NOMO-1 treated with DMSO at 0.1 percent for 48 hours (cell line): Measurements from ENCODE around the gene SEZ6.

ENCODE experiments used
- DNase-seq: peaks from one replicate; lab custom pipeline; 2025; ENCODE audit not compliant: unreplicated experiment; lab: John Stamatoyannopoulos, UW

SEZ6 gene, protein sequence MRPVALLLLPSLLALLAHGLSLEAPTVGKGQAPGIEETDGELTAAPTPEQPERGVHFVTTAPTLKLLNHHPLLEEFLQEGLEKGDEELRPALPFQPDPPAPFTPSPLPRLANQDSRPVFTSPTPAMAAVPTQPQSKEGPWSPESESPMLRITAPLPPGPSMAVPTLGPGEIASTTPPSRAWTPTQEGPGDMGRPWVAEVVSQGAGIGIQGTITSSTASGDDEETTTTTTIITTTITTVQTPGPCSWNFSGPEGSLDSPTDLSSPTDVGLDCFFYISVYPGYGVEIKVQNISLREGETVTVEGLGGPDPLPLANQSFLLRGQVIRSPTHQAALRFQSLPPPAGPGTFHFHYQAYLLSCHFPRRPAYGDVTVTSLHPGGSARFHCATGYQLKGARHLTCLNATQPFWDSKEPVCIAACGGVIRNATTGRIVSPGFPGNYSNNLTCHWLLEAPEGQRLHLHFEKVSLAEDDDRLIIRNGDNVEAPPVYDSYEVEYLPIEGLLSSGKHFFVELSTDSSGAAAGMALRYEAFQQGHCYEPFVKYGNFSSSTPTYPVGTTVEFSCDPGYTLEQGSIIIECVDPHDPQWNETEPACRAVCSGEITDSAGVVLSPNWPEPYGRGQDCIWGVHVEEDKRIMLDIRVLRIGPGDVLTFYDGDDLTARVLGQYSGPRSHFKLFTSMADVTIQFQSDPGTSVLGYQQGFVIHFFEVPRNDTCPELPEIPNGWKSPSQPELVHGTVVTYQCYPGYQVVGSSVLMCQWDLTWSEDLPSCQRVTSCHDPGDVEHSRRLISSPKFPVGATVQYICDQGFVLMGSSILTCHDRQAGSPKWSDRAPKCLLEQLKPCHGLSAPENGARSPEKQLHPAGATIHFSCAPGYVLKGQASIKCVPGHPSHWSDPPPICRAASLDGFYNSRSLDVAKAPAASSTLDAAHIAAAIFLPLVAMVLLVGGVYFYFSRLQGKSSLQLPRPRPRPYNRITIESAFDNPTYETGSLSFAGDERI

DNA sequence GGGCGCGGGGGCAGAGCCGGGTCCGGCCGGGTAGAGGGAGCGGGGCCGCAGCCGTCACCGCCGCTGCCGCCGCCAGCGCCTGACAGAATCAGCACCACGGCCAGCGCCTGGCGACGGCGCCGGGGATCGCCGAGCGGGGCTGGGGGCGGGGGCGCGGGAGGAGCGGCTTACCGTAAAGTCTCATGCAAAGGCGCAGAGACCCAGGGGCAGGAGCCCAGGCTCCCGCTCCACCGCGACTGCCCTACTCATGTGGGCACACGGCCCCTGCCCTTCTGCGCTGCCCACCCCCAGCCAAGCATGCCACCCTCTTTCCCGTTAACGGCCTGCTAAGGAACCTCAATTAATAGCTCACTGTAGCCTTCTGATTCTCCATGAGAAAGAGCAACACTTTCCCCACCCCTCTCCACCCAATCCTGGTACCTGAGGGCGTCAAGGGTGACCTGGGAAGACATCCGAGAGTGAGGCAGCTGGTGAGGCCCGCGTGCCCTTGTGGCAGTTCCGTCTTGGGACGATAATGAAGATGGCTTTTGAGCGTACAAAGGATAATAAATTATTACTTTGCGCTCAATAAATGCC is at the start of gene SEZ6:
Gene SEZ6 (minus strand): TSS at position 98 of the 576 bp plus-strand sequence. CDS start 164 bp downstream, outside the sequence.
- peak; percentile 46 for DNase-seq

DNA sequence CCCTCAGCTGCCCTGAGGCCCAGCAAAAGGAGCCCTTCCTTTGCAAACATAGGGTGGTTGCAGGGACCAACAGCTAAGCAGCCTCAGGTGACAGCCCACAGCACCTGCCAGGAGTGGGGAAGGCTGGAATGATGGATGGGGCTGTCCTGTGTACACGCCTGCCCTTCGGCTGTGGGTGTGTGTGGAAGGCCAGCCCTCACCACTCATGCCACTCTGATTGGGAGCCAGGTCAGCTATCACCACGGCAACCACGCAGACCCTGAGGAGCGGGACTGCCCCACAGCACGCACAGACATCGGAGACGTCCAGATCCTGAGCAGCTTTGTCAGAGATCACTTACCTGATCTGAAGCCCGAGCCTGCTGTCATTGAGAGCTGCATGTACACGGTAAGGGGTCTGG is 49.0 kb upstream of the SEZ6 start:
- DNase-seq: no peak

DNA sequence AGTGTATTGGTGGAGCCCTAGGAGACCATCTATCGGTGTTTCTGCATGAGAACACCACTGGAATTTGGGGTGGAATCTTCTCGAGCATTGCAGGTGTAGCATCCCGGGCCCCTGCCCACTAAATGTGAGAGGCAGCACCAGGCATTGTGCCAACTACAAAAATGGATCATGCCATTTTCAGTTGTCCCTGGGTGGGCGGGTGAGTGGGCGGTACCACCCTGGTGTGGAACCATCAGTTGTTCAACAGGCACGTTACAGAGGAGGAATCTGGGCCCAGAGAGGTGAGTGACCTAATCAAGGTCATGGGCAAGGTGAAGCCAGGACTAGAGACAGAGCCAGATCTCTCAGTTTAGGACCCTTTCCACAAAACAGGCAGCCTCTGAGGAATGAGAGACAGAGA is 45.9 kb upstream of the SEZ6 start:
- DNase-seq: no peak

- no peak for DNase-seq
These were observed 45.4 kb upstream of the SEZ6 start for GRCh38 chr17:29051194-29051593.

DNA sequence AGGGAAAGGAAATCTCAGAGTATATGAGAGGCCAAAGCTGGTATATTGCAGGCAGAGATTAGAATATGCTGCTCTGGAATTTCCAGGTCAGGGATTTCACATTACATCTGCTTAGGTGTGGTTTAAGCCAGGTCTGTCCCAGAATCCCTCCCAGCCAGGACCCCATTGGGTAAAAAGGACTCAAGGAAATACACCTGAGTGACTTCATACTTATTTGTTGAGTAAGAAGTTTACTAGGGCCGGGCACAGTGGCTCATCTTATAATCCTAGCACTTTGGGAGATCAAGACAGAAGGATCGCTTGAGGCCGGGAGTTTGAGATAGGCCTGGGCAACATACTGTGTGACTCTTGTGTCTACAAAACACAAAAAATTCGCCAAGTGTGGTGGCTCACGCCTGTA is 44.3 kb upstream of the SEZ6 start:
- DNase-seq: no peak

DNA sequence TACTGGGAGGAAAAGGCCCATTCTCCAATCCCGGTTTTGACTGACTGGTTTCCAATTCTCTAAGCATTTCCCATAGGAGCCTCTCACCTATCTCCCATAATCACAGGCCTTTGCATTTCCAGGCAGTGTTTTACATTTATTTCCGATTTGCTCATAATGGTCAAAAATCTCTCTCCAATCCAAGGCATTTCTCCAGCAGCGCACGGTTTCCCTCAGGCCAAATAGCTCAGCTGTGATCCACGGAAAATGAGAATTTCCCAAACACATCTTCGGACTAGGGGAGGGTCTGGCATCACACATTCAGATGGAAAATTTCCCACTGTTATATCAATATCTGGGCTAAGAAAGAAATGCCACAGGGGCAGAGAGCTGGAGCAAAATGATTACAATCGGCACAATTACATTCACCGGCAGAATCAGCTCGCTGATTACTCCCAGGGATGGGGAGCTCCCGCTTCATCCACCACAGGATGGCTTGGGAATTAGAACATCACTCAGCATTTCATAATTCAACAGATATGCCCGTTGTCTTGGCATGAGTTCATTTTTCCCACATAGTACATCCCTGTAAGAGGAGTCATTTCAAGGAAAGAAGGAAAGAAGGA is 43.8 kb upstream of the SEZ6 start:
- DNase-seq: no peak

GRCh38 chr17:29048440-29049368 is 42.9 kb upstream of the SEZ6 start:
- no peak for DNase-seq

DNA sequence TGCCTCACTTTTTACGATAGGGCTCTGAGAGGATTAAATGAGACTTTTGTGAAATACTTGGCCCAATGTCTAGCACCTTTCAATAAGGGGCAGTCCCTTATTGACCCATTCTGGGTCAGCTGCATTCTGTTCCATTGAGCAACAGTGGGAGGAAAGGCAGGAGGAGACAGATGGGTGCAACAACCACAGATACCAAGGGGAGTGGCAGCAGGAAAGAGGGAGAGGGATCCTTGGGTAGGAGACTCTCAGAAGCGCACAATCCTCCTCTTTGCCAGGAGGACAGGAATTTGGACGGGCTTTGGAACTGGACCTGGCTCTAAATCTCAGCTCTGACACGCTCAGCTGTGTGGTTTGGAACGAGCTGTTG is 40.6 kb upstream of the SEZ6 start:
- DNase-seq: no peak

- peak; percentile 31 for DNase-seq
These were observed 40.1 kb upstream of the SEZ6 start for GRCh38 chr17:29045734-29046472.

DNA sequence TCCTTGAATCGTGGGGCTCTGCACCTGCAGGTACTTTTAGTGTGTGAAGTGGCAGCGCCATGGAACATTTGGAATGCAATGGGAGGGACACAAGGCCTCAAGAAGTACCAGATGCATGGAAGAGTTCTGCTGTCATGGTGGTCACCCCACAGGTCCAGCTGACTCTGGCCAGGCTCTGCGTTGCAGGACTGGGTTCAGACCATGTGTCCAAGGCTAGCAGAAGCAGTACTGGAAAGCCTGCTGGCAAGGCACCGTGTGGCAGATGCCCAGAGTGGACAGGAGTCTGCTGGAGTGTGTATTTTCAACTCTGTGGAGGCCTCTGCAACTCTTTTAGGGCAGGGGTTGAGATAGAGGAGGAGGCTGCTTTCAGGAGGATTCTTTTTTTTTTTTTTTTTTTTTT is 39.2 kb upstream of the SEZ6 start:
- no peak for DNase-seq

- peak; percentile 68 for DNase-seq
These were observed 37.8 kb upstream of the SEZ6 start for GRCh38 chr17:29043539-29044145.

DNA sequence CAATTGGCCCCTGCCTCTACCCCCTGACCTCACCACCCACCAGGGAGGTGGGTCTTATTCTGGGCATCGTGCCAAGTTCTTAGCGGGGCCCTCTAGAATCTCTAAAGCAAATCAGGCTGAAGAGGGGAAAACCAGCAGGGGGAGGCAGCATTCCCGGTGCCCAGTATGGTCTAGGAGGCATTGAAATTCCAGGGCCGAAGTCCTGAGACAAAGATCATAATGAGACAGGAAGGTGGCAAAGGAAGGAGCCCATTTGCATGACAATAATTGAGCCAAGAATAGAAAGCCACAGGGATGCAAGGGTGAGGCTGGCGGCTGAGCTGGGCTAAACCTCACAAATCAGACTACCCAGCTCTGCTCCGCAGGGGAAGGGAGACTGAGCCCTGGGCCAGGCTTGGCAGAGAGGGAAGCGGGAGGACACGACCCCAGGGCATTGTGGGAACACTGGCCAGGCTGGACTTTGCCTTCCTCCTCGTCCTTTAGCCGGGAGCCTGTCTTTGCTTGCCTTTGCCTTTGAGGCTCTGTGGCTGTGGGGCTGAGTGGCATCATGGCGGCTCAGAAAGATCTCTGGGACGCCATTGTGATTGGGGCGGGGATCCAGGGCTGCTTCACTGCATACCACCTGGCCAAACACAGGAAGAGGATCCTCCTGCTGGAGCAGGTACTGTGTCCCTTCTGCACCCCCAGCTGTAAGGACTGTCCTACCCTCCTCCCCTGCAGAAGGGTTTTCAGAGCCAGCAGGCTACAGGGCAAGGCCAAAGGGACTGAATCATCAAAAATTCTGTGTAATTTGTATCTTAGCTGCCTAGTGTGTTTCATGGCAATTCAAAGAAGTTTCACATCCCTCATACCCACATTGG is 37.1 kb upstream of the SEZ6 start, which contains the start of gene PIPOX:
Gene PIPOX (plus strand): TSS at position 463 of the 860 bp plus-strand sequence. CDS start 85 bp downstream, at position 548.
- peak; percentile 94 for DNase-seq

GRCh38 chr17:29042026-29042678 is 36.3 kb upstream of the SEZ6 start:
- no peak for DNase-seq

DNA sequence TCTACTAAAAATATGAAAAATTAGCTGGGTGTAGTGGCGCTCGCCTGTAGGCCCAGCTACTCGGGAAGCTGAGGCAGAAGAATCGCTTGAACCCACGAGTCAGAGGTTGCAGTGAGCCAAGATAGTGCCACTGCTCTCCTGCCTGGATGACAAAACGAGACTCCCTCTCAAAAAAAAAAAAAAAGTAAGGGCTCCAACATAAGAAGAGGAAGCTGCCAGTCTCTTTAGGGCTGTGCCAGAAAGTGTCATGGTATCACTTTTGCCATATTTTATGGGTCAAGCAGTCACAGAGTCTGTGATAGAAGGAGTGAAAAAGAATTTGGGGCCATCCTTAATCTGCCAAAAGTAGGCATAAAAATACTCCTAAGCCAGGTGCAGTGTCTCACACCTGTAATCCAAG is 35.7 kb upstream of the SEZ6 start:
- DNase-seq: peak; percentile 12

DNA sequence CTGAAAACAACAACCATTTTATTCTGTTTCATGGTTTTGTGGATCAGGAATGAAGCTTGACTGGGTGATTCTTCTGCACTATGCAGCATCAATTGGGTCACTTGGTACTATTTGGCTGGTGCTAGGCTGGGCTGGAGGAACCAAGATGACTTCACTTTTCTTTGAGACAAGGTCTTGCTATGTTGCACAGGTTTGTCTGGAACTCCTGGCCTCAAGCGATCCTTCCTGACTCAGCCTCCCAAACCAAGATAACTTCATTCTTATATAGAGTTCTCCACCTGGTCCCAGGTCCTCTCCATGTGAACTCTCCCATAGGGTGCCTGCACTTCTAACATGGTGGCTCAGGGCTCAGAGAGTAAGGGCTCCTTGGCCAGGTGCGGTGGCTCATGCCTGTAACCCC is 35.3 kb upstream of the SEZ6 start:
- no peak for DNase-seq

GRCh38 chr17:29039764-29040598 is 34.1 kb upstream of the SEZ6 start:
- no peak for DNase-seq
